GM13977 (cell line): ENCODE data around the gene CCDC110.

Experiments
- DNase-seq: peaks from one replicate; pipeline ENCODE4 v3.0.0; 2012; ENCODE audit warnings: low spot score
- CTCF ChIP-seq: IDR thresholded peaks from 2 replicates; pipeline ENCODE4 v1.5.1; 2012; ENCODE audit warnings: mild to moderate bottlenecking, control low read depth; ENCODE audit not compliant: insufficient read depth; ENCODE audit errors: extremely low read depth, missing control alignments
- in situ Hi-C: fragments of 300-500 bp; cut with MboI; formaldehyde crosslinking; loops from one replicate; pipeline ENCODE4 v1.12.0; 2022; ENCODE audit warnings: low sequenced_read_pairs, low pct_unique_long_range_greater_than_20kb, mixed read lengths, inconsistent platforms; ENCODE audit not compliant: unreplicated experiment

CCDC110 gene

DNA sequence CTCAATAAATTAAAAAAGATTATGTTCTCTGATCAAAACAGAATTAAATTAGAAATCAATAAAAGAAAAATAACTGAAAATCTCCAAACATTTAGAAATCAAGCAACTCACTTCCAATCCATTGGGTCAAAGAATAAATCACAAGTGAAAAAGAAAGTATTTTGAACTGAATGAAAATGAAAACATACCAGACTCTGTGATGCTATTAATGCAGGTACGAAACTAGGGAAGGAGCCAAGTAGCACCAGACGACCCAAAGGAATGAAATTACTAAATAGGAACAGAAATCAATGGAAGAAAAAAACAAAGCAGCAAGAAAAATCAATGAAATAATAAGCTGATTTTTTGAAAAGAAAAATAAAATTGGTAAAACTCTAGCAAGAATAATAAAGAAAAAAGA lies 15.4 kb downstream of the CCDC110 start:
- TF ChIP-seq CTCF = no peak
- in situ Hi-C loops = no loop called here
- no peak for DNase-seq

- in situ Hi-C loops = no loop called here
- TF ChIP-seq CTCF = no peak
- no peak for DNase-seq
These were observed 26.3 kb downstream of the CCDC110 start for GRCh38 chr4:185445209-185445608.

DNA sequence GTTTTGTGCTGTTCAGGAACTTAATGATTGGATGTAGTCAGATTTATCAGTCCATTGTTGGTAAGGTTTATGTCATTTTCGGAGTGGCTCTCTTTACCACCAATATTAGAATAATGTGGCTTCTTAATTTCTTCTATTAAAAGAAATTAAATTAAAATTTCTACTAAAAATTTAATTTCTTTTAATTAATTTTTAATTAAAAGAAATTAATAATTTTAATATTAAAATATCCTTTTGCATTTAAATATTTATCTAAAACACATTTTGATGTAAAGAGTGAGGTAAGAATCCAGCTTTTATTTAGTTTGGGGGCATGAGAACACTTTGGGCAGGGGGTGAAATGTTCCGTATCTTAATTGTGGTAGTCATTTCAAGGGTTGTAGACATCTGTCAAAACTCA lies 30.1 kb downstream of the CCDC110 start:
- DNase-seq = no peak
- TF ChIP-seq CTCF = no peak
- in situ Hi-C loops = no loop called here

DNA sequence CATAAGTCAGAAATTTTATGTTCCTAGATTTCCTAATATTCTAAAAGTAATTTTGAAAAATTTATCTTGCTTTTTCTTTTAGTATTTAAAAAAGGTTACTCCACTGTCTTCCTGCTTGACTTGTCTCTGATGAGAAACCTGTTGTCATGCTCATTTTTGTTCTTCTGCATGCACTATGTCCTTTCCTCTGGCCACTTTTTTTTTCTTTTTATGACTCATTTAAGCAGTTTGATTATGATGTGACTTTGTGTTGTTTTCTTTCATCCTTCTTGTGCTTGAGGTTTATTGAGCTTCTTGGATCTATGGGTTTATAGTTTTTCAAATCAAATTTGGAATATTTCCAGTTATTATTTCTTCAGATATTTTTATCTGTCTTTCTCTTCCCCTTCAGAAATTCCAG lies 33.7 kb downstream of the CCDC110 start:
- no peak for TF ChIP-seq CTCF
- in situ Hi-C loops = no loop called here
- peak; percentile 16 for DNase-seq

DNA sequence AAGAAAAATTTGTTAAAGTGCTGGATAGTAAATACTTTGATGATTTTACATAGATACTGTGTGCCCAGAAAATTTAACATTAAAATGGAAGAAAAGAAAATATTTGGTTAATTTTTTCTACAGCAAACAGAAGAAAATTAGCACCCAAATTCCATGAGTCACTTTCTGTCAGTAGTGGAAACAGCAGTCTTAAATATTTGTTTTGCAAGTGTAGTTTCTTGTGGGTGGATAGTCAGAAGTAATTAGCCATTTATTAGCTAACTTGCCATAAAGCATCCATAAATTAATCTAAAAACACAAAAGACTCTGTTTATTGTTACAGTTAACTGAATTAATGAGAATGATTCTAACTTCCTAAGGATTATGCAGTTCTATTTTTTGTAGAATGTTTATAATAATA lies 36.1 kb downstream of the CCDC110 start:
- no peak for DNase-seq
- in situ Hi-C loops = no loop called here
- no peak for TF ChIP-seq CTCF

GRCh38 chr4:185429660-185430059 lies 41.9 kb downstream of the CCDC110 start:
- in situ Hi-C loops = no loop called here
- DNase-seq = no peak
- TF ChIP-seq CTCF = no peak
